ENCODE results near the gene NT5C2.
"Not testable (repeated sequence)": the region's sequence is repeated elsewhere in the genome, so short reads cannot be mapped to it uniquely, and the experiment has no call there.

Gene NT5C2

GRCh38 chr10:103193107-103193819, at the start of gene NT5C2:
Gene NT5C2 (minus strand): TSS chr10:103193272. CDS start chr10:103174958, 18,314 bp downstream.
- DNase-seq (ENCODE audit: low read depth in 2 of 2, low spot score in 1 of 2): peak; percentile 44 to 70

GRCh38 chr10:103241262-103242011, 48.4 kb upstream of the NT5C2 start:
- no peak for DNase-seq (ENCODE audit: low read depth in 2 of 2, low spot score in 1 of 2)

- no peak for DNase-seq (ENCODE audit: low read depth in 2 of 2, low spot score in 1 of 2)
These were observed 45.6 kb upstream of the NT5C2 start for GRCh38 chr10:103238506-103239252.

DNA sequence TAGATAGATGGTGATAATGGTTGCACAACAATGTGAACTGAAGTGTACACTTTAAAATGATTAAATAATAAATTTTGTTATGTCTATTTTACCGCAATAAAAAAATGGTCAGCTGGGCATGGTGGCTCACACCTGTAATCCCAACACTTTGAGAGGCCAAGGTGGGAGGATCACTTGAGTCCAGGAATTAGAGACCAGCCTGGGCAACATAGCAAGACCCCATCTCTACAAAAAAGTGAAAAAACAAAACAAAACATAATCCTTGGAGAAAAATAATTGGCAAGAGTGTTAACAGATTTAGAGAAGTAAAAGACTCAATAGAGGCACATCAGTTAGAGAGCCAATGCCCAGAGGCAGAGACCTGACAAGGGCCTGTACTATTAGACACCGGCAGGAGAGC, 42.7 kb upstream of the NT5C2 start:
- DNase-seq (ENCODE audit: low read depth in 2 of 2, low spot score in 1 of 2): no peak

GRCh38 chr10:103232772-103233488, 39.9 kb upstream of the NT5C2 start:
- no peak for DNase-seq (ENCODE audit: low read depth in 2 of 2, low spot score in 1 of 2)

DNA sequence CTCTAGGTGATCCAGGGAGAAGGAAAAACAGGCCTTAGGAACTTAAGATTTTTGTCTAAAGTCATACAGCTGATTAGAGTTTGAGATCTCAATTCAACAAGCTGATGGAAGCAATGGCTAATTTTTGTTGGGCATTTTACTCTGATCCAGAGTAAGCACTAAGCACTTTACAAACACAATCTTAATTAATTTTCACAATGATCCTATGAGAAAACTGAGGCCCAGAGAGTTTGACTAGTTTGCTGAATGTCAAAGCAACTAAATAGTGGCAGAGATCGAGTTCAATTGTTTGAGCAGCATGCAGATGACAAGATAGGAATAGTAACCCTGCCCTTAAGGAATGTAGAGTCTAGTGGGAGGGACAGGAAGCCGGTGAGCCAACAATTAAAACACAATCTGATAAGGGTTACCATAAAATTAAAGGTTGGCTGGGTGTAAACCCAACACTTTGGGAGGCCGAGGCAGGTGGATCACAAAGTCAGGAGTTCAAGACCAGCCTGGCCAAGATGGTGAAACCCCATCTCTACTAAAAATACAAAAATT, 39.1 kb upstream of the NT5C2 start:
- no peak for DNase-seq (ENCODE audit: low read depth in 2 of 2, low spot score in 1 of 2)

DNA sequence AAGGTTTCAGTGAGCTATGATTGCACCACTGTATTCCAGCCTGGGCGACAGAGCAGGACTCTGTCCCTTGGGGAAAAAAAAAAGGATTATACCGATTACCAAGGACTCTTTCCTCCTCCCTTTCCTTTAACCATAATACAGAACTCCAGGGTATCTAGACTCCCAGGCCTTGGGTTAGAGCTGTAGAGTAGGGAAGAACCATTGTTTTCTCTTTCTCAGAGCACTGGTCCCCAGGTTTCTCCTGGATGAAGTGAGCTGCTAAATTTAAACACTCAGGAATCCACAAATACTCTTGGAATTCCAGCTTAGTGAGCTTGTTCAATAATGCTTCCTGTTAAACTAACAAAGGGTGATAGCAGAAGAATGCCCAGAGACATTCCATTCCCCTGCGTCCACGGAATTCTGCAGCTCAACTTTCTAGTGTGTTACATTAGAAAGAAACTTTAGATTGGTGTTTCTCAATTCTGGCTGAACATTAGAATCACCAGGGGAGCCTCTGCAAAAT, 38.0 kb upstream of the NT5C2 start:
- no peak for DNase-seq (ENCODE audit: low read depth in 2 of 2, low spot score in 1 of 2)

DNA sequence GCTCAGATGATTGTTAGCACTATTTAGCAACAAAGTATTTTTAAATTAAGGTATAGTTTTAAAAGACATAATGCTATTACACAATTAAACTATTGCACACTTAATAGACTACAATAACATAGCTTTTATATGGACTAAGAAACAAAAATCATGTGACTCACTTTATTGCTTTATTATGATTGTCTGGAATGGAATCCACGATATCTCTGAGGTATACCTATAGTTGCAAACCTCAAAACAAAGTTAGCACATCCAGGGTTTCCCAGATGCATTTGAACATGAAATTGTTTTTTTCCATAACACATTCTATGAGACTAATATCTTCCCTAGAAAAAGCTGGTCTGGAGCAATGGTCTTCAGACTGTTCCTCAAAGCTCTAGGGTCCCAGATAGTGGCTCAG, 34.3 kb upstream of the NT5C2 start:
- DNase-seq (ENCODE audit: low read depth in 2 of 2, low spot score in 1 of 2): no peak

GRCh38 chr10:103225939-103226338, 32.9 kb upstream of the NT5C2 start:
- DNase-seq (ENCODE audit: low read depth in 2 of 2, low spot score in 1 of 2): no peak

- DNase-seq (ENCODE audit: low read depth in 2 of 2, low spot score in 1 of 2): not testable (repeated sequence)
These were observed 31.6 kb upstream of the NT5C2 start for GRCh38 chr10:103224721-103225120.

DNA sequence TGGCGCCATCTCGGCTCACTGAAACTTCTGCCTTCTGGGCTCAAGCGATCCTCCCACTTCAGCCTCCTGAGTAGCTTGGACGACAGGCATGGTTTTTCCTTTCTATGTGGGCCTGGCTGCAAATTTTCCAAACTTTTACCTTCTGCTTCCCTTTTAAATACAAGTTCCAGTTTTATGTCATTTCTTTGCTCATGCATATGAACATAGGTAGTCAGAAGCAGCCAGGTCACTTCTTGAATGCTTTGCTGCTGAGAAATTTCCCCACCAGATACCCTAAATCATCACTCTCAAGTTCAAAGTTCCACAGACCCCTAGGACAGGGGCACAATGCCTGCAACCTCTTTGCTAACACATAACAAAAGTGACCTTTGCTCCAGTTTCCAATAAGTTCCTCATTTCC, 31.1 kb upstream of the NT5C2 start:
- no peak for DNase-seq (ENCODE audit: low read depth in 2 of 2, low spot score in 1 of 2)

- DNase-seq (ENCODE audit: low read depth in 2 of 2, low spot score in 1 of 2): not testable (repeated sequence)
These were observed 23.3 kb upstream of the NT5C2 start for GRCh38 chr10:103216362-103216761.

DNA sequence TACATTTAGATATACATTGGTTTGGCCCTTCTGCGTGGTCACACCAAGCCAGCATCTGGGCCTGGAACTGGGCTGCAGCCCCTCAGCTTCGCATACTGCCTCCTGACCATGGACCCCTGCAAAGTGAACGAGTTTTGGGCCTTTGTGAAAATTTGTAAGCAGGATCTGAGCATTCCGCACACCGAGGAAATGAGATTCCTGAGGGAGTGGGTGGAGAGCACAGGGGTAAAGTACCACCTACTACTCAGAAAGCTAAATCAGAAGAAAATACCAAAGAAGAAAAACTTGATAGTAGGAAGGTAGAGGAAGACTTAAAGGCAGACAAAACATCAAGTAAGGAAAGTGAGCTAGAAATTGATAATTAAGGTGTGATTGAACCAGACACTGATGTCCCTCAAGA, 22.5 kb upstream of the NT5C2 start:
- no peak for DNase-seq (ENCODE audit: low read depth in 2 of 2, low spot score in 1 of 2)

DNA sequence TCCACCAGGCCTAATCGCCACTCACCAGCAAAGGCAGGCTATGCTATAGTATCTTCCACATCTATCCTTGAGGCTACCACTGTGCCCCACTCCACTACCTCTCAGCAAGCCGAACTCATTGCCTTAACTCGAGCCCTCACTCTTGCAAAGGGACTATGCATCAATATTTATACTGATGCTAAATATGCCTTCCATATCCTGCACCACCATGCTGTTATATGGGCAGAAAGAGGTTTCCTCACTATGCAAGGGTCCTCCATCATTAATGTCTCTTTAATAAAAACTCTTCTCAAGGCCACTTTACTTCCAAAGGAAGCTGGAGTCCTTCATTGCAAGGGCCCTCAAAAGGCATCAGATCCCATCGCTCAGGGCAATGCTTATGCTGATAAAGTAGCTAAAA, 17.2 kb upstream of the NT5C2 start:
- DNase-seq (ENCODE audit: low read depth in 2 of 2, low spot score in 1 of 2): not testable (repeated sequence)

- not testable (repeated sequence) for DNase-seq (ENCODE audit: low read depth in 2 of 2, low spot score in 1 of 2)
These were observed 14.6 kb upstream of the NT5C2 start for GRCh38 chr10:103207643-103208042.

DNA sequence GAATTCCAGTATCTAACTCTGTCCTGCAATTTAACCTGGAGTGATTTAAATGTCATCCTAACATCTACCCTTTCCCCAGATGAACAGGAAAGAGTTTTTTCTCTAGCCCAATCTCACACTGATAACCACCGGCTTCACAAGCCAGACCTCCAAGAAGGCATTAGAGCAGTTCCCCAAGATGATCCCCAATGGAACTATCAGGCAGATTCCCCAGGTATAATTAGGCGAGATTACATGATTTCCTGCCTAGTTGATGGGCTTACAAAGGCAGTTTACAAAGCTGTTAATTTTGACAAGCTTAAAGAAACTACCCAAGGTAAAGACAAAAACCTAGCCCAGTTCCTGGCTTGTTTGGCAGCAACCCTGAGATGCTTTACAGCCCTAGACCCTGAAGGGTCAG, 14.1 kb upstream of the NT5C2 start:
- no peak for DNase-seq (ENCODE audit: low read depth in 2 of 2, low spot score in 1 of 2)

DNA sequence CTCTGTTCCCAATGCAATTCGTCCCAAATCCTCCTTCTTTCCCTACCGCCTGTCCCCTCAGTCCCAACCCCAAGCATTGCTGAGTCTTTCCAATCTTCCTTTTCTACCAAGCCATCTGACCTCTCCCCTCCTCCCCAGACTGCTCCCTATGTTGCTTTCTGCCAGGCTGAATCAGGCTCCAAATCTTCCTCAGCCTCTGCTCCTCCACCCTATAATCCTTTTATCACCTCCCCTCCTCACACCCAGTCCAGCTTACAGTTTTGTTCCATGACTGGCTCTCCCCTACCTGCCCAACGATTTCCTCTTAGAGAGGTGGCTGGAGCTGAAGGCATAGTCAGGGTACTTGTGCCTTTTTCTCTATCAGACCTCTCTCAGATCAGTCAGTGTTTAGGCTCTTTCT, 13.6 kb upstream of the NT5C2 start:
- not testable (repeated sequence) for DNase-seq (ENCODE audit: low read depth in 2 of 2, low spot score in 1 of 2)

- not testable (repeated sequence) for DNase-seq (ENCODE audit: low read depth in 2 of 2, low spot score in 1 of 2)
These were observed 12.3 kb upstream of the NT5C2 start for GRCh38 chr10:103205401-103205800.

DNA sequence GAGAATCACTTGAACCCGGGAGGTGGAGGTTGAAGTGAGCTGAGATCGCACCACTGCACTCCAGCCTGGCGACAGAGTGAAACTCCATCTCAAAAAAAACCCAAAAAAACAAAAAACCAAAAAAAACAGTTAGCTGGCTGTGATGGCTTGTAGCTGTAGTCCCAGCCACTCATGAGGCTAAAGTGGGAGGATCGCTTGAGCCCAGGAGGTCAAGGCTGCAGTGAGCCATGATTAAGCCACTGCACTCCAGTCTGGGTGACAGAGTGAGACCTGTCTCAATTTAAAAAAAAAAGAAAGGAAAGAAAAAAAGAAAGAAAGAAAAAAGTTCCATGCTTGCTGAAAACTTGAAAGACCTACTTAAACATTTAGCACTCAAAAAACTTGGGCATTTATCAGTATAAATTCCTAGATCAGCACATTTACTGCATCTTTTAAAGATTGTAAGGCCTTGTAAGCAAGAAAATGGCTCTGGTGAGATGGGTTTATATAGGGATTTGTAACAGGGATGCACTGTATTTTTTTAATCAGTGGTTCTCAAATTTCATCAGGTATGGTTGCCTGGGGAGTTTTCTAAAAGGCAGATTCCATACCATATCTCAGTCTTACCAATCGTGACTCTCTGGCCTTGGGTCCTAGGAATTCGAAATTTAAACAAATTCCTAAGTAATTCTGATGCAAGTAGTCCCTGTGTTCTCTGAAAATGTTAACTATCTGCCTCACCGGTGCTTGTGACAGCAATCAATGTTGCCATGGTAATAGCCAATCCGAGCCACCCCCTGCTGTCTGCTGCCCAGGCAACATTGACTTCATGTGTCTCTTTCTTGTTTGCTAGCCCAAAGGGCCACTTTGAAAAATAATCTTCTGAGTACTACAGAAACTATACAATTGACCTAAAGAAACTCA, 11.5 kb upstream of the NT5C2 start:
- DNase-seq (ENCODE audit: low read depth in 2 of 2, low spot score in 1 of 2): no peak

DNA sequence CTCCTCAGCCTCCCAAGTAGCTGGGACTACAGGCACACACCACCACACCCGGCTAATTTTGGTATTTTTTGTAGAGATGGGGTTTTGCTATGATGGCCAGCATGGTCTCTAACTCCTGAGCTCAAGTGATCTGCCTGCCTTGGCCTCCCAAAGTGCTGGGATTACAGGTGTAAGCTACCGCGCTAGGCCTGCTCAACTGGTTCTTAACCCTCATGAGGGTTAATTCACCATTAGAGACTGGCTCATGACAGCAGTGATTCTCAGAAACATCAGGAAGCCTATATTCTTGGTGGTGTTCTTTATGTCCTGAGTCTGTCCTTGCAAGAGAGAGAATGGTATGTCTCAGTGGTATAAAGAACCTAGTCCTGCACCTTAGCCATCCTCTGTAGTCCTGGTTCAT, 10.4 kb upstream of the NT5C2 start:
- no peak for DNase-seq (ENCODE audit: low read depth in 2 of 2, low spot score in 1 of 2)

All from stimulated activated CD8-positive, alpha-beta memory T cell treated with anti-CD3 and anti-CD28 coated beads, Interleukin-4, amount 100 ng/mL, for 4 hours (primary cell).